Neural progenitor cell (in vitro differentiated cells): ENCODE data around the gene KRT39.

ENCODE experiments used
- CTCF ChIP-seq: fragments of 200-600 bp; sonication (generic); IDR thresholded peaks from 2 replicates; pipeline ENCODE4 v1.5.1; 2017; ENCODE audit warnings: antibody characterized with exemption, mild to moderate bottlenecking
- EZH2 ChIP-seq: fragments of 200-600 bp; sonication (generic); IDR thresholded peaks from 2 replicates; pipeline ENCODE4 v1.6.1; 2017; ENCODE audit warnings: antibody characterized with exemption, mild to moderate bottlenecking, moderate library complexity
- EZH2phosphoT487 ChIP-seq: fragments of 200-600 bp; sonication (generic); IDR thresholded peaks from 2 replicates; pipeline ENCODE4 v1.6.1; 2017; ENCODE audit warnings: antibody characterized with exemption

GRCh38 chr17:40993839-40994238 is 27.1 kb upstream of the KRT39 start, which contains the start of gene KRTAP3-3:
- TF ChIP-seq CTCF = no peak
- no peak for TF ChIP-seq EZH2
- no peak for TF ChIP-seq EZH2phosphoT487
